T-helper 17 cell (primary cell): ENCODE data around the gene ARFIP1. TPM values are rescaled to one million over a fixed set of nuclear protein-coding genes. Genes with fewer than 3 reads are reported as not detected.
"Not testable (repeated sequence)": the region's sequence is repeated elsewhere in the genome, so short reads cannot be mapped to it uniquely, and the experiment has no call there.

Experiments
- ATAC-seq: fragments of 150-1000 bp; cut with Tn5 transposase; 2 replicates; pipeline ENCODE4 v1.10.0; 2021; ENCODE audit warnings: mild to moderate bottlenecking, moderate library complexity
- DNase-seq, 3 donors: peaks; one replicate each; pipeline versions ENCODE4 v3.0.0 to v3.0.0-alpha.2; 2020 to 2021
- H3K9me3 ChIP-seq: one replicate; pipeline ENCODE4 v1.7.0; 2013; ENCODE audit warnings: low read length, mild to moderate bottlenecking; ENCODE audit not compliant: control insufficient read depth, poor library complexity, severe bottlenecking
- H3K27ac Mint-ChIP-seq: one replicate; pipeline ENCODE4 v1.8.0; 2022; ENCODE audit warnings: mild to moderate bottlenecking, moderate library complexity, mixed read lengths
- H3K27me3 Mint-ChIP-seq: one replicate; pipeline ENCODE4 v1.8.0; 2022; ENCODE audit warnings: mixed read lengths
- H3K36me3 Mint-ChIP-seq: one replicate; pipeline ENCODE4 v1.8.0; 2022; ENCODE audit warnings: low read depth, mixed read lengths
- H3K4me1 Mint-ChIP-seq: one replicate; pipeline ENCODE4 v1.8.0; 2022; ENCODE audit warnings: mild to moderate bottlenecking, mixed read lengths
- H3K4me3 Mint-ChIP-seq: one replicate; pipeline ENCODE4 v1.8.0; 2022; ENCODE audit warnings: mild to moderate bottlenecking, moderate library complexity, mixed read lengths
- total RNA-seq, 4 donors: library from RNA in 2 of 4; stranded (reverse) in 2 of 4; gene quantifications; one replicate each; pipeline ENCODE4 v1.2.3 and lab custom pipeline; 2022 to 2026

Gene ARFIP1
- total RNA-seq (10 to 100 TPM in 1 of 2 donors, 1 to 10 TPM in 1; 6.1 to 14.3 TPM), total RNA-seq (lab: John Stamatoyannopoulos, UW) (13.7 to 18.7 reads per million in 2 donors)

- peaks cover 41% of the 10 kb centered on the region for H3K4me1 Mint-ChIP-seq
Observed at GRCh38 chr4:152779513-152780266, at the start of gene ARFIP1, which contains the start of gene TIGD4. ARFIP1 (plus strand) TSS chr4:152779954; CDS start chr4:152829634, 49,680 bp downstream. TIGD4 (minus strand) TSS chr4:152779730; CDS start chr4:152771004, 8,726 bp downstream.

GRCh38 chr4:152731997-152732396 lies 47.8 kb upstream of the ARFIP1 start:
- ATAC-seq (no peak), DNase-seq (no peak)
- Mint-ChIP-seq H3K27ac (no peak overlapping the region), H3K4me3 (no peak overlapping the region), H3K27me3 (peaks cover 16% of the 10 kb centered on the region), H3K36me3 (peaks cover 2% of the 10 kb centered on the region), H3K4me1 (peaks cover 11% of the 10 kb centered on the region)
- no peaks in the 10 kb centered on the region for H3K9me3 ChIP-seq

More at GRCh38 chr4:152779513-152780266, at the start of gene ARFIP1, which contains the start of gene TIGD4:
- ATAC-seq, result peak; percentile 91
- H3K27me3 Mint-ChIP-seq, result no peaks in the 10 kb centered on the region
- H3K36me3 Mint-ChIP-seq, result peaks cover 4% of the 10 kb centered on the region
- peak within 1 kb of the TSS; percentile 99 for H3K4me3 Mint-ChIP-seq
- H3K27ac Mint-ChIP-seq, result peak within 1 kb of the TSS; percentile 98
- DNase-seq, result peak; percentile 85 to 89 (median 88)
- H3K9me3 ChIP-seq, result no peaks in the 10 kb centered on the region

GRCh38 chr4:152734015-152734698 lies 45.6 kb upstream of the ARFIP1 start:
- ATAC-seq (no peak), DNase-seq (no peak)
- H3K27ac Mint-ChIP-seq, result no peak overlapping the region
- no peaks in the 10 kb centered on the region for H3K36me3 Mint-ChIP-seq
- peaks cover 5% of the 10 kb centered on the region for H3K27me3 Mint-ChIP-seq
- H3K4me3 Mint-ChIP-seq, result no peak overlapping the region
- peaks cover 8% of the 10 kb centered on the region for H3K4me1 Mint-ChIP-seq
- H3K9me3 ChIP-seq, result no peaks in the 10 kb centered on the region

GRCh38 chr4:152734699-152735050 lies 45.1 kb upstream of the ARFIP1 start:
- H3K27me3 Mint-ChIP-seq, result peaks cover 5% of the 10 kb centered on the region
- no peak overlapping the region for H3K4me3 Mint-ChIP-seq
- H3K9me3 ChIP-seq, result no peaks in the 10 kb centered on the region
- peaks cover 8% of the 10 kb centered on the region for H3K4me1 Mint-ChIP-seq
- H3K27ac Mint-ChIP-seq, result no peak overlapping the region
- H3K36me3 Mint-ChIP-seq, result no peaks in the 10 kb centered on the region
- ATAC-seq (no peak), DNase-seq (no peak)

GRCh38 chr4:152735396-152735859 lies 44.3 kb upstream of the ARFIP1 start:
- Mint-ChIP-seq H3K36me3 (no peaks in the 10 kb centered on the region), H3K4me3 (no peak overlapping the region), H3K4me1 (peaks cover 8% of the 10 kb centered on the region), H3K27ac (no peak overlapping the region), H3K27me3 (peaks cover 5% of the 10 kb centered on the region)
- no peaks in the 10 kb centered on the region for H3K9me3 ChIP-seq
- peak; percentile 56 for ATAC-seq
- DNase-seq, result no peak

GRCh38 chr4:152735906-152736305 lies 43.8 kb upstream of the ARFIP1 start:
- Mint-ChIP-seq H3K4me1 (peaks cover 8% of the 10 kb centered on the region), H3K27ac (no peak overlapping the region), H3K36me3 (no peaks in the 10 kb centered on the region), H3K4me3 (no peak overlapping the region), H3K27me3 (peaks cover 5% of the 10 kb centered on the region)
- ATAC-seq (no peak), DNase-seq (no peak)
- H3K9me3 ChIP-seq, result no peaks in the 10 kb centered on the region

- no peaks in the 10 kb centered on the region for H3K9me3 ChIP-seq
- peaks cover 8% of the 10 kb centered on the region for H3K4me1 Mint-ChIP-seq
- ATAC-seq, result no peak
- no peaks in the 10 kb centered on the region for H3K36me3 Mint-ChIP-seq
- peaks cover 5% of the 10 kb centered on the region for H3K27me3 Mint-ChIP-seq
- no peak overlapping the region for H3K4me3 Mint-ChIP-seq
- DNase-seq, result no peak
- H3K27ac Mint-ChIP-seq, result no peak overlapping the region
Observed at GRCh38 chr4:152738827-152739226, 40.9 kb upstream of the ARFIP1 start.

GRCh38 chr4:152747444-152747843 lies 32.3 kb upstream of the ARFIP1 start:
- ATAC-seq, result no peak
- Mint-ChIP-seq H3K27ac (no peak overlapping the region), H3K27me3 (peaks cover 27% of the 10 kb centered on the region)

GRCh38 chr4:152748619-152749018 lies 31.1 kb upstream of the ARFIP1 start:
- Mint-ChIP-seq H3K4me3 (no peak overlapping the region), H3K27ac (no peak overlapping the region), H3K36me3 (no peaks in the 10 kb centered on the region), H3K4me1 (no peaks in the 10 kb centered on the region), H3K27me3 (peaks cover 33% of the 10 kb centered on the region)
- DNase-seq (no peak), ATAC-seq (no peak)
- no peaks in the 10 kb centered on the region for H3K9me3 ChIP-seq

More at GRCh38 chr4:152747444-152747843, 32.3 kb upstream of the ARFIP1 start:
- no peak for DNase-seq
- no peaks in the 10 kb centered on the region for H3K9me3 ChIP-seq
- Mint-ChIP-seq H3K4me3 (no peak overlapping the region), H3K4me1 (no peaks in the 10 kb centered on the region), H3K36me3 (no peaks in the 10 kb centered on the region)

- H3K9me3 ChIP-seq, result no peaks in the 10 kb centered on the region
- Mint-ChIP-seq H3K4me3 (no peak overlapping the region), H3K4me1 (no peaks in the 10 kb centered on the region), H3K27ac (no peak overlapping the region), H3K27me3 (peaks cover 12% of the 10 kb centered on the region), H3K36me3 (peaks cover 2% of the 10 kb centered on the region)
- ATAC-seq (no peak), DNase-seq (no peak)
Observed at GRCh38 chr4:152763796-152764195, 16.0 kb upstream of the ARFIP1 start.

GRCh38 chr4:152765069-152765737 lies 14.6 kb upstream of the ARFIP1 start:
- not testable (repeated sequence) for ATAC-seq, H3K9me3 ChIP-seq, H3K27ac Mint-ChIP-seq, H3K4me1 Mint-ChIP-seq, DNase-seq, H3K36me3 Mint-ChIP-seq, H3K27me3 Mint-ChIP-seq, H3K4me3 Mint-ChIP-seq

- Mint-ChIP-seq H3K36me3 (no peaks in the 10 kb centered on the region), H3K4me1 (no peaks in the 10 kb centered on the region), H3K27ac (no peak overlapping the region), H3K4me3 (no peak overlapping the region), H3K27me3 (no peaks in the 10 kb centered on the region)
- no peaks in the 10 kb centered on the region for H3K9me3 ChIP-seq
- no peak for ATAC-seq
- no peak for DNase-seq
Observed at GRCh38 chr4:152771741-152772533, 7.8 kb upstream of the ARFIP1 start.
